HG02763 (cell line): ENCODE results near the gene PALD1.

ENCODE experiments used
- ATAC-seq: cut with Tn5 transposase; IDR thresholded peaks from one replicate; pipeline ENCODE4 v1.9.1; 2021; ENCODE audit warnings: mild to moderate bottlenecking, moderate library complexity; ENCODE audit not compliant: unreplicated experiment

Gene PALD1

DNA sequence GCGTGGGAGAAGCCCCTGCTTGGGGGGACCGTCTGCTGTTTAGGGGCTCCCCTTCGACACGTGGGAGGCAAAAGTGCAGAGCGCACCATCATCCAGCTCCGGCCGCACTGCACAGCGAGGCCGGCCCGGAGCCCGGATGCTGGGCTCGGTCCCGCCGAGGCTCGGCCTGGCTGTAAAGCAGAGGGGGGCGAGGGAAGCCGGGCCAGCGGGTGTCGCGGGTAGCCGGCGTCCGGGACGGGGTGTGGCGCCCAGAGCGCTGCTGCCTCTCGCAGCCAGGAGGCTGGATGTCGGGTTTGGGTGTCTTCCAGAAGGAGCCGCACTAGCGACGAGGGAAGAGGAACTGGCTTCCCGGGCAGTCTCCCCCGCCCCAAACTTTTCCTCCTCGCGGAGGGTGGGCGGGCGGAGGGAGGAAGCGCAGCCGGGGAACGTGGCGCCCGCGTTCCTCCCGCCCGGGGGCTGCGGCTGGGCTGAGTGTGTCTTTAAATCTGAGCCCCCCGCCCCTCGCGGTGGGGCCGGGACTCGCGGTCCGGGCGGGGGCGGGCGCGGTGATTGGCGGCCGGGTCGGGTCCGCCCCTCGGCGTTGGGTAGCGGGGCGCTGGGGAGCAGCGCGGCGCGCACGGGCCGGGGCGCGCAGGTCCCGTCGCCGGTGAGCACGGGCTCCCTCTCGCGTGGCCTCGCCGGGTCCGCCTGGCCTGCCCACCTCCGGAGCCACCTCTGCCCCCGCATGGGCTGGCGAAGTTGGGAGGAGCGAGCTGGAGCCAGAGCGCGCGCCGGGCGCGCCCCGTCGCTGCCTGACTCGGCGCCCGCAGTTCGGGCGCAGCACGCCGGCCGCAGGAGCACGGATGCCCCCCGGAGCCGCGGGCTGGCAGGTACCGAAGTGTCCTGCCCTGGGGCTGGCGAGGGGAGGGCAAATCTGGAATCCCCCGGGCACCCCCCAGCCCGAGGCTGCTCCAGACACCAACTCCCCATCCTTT lies at the start of gene PALD1:
Gene PALD1, plus strand, starts transcription at position 577 of the 974 bp plus-strand sequence. CDS start 47,185 bp downstream, outside the sequence.
- no peak for ATAC-seq

DNA sequence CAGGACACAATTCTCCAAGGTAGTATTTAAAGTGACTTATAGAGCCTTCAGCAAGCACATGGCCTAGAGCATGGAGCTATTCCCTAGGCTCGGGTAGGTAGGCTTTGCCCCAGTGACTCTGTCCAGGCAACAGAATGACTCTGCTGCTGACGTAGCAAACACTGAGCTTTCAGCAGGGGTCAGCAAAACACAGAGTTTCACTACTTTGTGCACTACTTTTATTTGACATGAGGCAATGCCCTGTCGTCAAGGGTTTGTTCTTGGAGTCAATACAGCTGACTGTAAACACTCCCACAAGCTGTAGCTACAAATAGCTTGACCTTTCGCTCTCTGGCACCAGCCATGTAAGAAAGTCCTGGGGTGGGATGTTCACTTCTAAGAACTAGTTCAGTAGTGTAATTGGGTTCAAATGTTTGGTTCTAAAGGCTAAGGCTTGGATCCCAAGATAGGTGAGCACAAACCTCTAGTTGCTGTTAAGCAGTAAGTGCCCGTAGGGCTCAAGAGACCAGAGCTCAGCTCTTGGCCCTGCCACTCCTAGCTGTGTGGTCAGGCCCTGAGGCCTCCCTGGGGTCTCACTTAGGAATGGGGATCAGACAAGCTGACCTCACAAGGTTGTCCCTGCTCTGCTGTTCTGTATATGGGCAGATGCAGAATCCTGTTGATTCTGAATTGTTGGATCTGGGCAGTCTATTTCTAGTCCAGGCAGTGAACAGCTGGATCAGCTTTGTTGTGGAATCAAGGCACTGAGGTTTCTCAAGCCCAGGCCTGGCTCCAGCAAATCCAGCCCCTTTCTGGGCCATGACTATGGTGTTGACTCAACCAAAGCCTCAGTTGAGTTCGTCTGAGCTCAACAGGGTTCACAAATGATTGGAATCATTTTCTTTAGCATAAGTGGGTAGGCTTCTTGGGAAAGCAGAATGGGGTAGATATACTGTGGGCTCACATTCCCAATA lies 47.8 kb upstream of the PALD1 start:
- no peak for ATAC-seq

DNA sequence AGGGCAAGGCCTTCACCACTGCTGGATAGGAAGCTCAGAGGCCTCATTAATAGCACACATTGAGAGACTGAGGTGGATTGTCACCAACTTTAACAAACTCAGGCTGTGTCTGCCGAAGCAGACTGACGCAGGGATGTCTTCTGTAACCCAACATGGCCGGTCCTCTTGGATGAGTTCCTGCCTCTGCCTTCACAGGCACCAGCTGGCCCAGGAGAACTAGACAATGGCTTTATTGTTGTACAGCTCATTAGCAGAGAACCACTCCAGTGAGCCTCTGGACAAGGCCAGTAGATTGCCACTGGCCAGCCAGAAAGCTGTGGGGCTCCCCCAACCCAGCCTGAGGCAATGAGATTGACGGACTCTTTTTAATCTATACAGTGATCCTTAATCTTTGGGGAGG lies 46.5 kb upstream of the PALD1 start:
- ATAC-seq = no peak

DNA sequence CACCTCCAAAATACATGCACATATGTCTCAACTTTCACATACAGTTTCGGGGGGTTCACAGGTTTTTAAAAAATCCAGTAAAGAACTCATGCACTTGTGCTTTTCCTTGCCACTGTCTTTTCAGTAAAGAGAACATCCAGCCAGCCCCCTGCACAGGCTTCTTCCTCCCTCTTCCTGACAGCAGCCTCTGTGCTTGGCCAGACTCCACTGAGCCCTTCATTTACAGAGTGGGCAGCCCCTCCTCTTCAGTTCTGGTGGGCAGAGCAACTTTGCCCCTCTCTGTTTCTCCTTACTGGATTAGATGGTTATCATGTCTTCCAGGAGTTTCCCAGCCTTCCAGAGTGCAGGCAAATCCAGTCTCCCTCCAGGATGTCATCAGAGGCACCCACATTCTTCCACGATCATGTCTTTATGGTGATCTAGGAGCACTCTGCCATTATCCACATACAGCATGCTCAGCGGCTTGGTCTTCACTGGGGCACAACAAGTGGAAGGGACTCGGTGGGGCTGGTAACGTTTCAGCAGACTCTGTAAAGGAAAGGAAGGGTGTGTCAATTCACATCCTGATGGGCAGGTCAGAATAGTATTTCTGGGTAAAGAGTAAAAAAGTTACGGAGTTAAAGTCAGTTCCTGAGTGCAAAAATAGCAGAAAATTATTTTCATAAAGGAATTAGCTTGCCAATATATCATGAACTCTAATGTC lies 45.9 kb upstream of the PALD1 start:
- ATAC-seq = no peak

DNA sequence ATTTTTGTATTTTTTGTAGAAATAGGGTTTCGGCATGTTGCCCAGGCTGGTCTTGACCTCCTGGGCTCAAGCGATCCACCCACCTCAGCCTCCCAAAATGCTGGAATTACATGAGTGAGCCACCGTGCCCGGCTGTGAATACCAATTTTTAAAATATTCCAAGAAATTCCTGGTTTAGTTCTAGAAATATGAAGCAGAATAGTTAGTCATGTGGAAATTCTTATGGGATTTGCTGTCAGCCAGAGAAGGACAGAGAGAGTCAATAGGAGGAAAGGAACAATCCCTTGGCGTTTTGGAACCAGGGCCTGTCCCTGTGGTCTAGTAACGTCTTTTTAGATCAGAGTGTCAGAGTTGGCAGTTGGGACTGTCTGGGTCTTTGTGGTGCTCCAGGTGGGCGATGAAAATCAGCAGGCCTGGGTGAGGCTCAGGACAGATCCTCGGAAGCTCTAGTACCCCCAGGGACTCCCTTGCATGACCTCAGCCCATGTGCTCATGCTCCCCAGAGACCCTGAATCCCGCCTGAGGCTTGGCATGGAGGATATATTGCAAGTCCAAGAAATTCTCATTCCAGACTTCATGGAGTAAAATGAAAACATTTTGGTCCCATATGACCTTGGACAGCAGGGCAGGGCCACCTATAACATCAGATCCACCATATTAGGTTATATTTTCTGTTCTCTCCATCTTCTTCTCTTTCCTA lies 44.8 kb upstream of the PALD1 start:
- ATAC-seq = no peak

DNA sequence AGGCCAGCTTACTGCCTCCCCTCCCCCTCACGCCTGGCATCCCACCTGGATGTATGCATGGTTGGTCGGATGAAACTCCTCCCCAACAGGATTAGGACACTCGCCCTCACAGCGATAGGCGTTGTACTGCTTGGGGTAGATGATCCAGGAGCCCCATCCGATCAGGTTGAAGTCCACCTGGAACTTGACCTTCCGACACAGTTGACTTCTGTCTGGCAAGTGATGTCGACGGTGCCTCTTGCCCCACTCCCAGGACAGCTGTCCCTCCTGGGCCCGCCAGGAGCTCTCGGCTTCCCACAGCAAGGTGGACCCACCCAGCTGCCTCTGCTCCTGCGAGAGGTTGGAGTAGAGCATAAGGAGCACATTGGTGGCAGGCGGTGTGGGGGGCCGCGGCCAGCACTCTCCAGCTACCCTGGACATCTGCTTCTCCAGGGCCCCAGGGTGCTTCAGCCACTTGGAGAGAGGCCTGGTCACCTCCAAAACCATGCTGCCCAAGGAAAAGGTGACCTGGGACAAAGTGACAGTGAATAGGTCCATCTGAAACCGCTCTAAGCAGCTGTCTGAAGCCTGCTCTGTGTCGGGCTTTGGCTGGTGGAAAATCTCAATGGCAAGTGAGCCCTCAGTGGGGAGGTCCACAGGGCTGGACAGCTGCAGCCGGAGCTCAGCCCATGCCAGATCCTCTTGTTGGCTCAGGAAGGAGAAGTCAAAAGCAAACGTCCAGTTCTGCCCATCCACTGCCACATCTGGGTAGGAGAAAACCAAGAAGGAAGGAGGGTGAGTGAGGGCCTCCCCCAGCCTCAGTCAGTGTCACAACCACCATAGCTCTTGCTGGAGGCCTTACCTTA lies 43.1 kb upstream of the PALD1 start:
- ATAC-seq = no peak

DNA sequence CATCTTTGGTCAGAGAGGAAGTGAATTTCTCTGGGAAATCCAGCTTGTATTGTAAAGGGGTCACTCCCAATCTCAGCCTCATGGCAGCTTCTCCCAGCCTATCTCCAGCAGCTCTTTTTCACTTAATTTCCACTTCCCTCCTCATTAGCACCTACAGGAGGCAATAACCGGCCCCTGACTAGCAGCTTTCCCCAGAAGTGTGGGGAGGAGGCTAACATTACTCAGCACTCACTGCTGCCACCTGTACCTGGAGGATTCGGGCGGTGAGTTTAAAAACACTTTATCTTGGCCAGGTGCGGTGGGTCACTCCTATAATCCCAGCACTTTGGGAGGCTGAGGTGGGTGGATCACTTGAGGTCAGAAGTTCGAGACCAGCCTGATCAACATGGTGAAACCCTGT lies 40.8 kb upstream of the PALD1 start:
- no peak for ATAC-seq

DNA sequence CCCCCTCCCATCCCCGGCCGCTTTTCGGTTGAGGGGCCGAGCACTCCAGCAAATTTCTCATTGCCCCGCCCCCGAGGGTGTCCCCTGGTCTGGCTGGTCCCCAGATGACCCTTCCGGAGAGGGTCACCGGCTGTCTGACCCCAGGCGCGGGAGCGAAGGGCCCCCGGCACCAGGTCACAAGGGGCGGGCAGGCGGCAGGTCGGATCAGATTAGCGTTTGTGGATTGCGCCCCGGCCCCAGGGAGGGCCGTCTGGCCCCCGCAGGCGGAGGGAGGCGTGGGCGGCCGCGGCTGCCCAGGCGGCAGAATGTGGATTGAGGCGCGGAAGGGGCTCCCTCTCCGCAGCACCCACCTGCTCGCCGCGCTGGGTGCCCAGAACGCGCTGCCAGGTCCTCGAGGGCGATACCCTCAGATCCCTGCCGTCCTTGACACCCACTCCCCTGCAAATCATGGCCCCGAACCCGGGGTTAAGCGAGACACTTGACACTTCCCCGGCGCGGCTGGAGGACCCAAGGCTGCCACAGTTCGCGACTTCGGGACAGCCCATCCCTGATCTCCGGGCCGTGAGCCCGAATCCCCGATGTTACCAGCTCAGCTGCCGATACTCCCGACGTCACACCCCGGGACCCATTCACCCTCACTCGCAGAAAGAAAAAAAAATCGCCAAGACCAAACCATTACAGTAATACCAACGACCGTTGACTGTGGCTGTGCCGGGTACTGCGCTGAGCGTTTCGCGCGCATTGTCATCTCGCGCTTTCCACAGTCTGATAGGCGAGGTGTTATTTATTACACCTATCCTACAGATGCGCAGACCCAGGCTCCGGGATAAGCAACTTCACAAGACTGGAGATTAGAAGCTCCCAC lies 38.0 kb upstream of the PALD1 start:
- ATAC-seq = no peak

DNA sequence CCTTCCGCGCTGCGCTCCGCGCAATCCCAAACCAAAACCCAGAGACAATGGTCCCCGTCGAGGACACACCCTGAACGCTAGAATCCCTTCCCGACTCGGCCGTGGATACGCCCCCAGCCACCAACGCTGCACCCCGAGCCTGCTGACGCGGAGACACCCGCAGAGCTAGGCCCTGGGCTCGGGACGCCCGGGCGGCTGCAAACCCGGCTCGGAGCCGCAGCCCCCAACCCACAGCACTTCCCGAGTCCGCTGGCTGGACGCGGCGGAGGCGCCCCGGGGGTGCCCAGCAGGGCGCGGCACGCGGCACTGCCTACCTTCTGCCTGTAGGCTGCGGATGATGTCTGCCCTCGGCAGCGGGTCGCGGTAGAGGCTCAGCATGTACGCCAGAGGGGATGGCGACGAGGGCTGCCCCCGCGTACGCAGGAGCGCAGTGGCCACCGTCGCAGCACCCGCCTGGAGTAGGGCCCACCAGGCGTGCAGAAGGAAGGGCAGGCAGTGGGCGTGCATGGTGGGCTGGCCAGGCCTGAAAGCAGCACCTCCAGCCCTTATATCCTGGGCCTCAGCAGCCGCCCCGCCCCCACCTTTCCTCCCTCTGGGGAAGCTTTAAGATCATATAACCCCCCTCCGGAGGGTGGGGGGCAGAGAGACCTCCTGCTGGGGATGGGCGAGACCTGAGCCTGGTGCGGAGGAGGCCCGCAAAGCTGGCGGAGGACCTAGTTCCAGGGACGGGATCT lies 37.2 kb upstream of the PALD1 start, which contains the start of gene NODAL:
Gene NODAL, minus strand, starts transcription at position 521 of the 734 bp plus-strand sequence. Its CDS starts 14 bp downstream, at position 507.
- ATAC-seq = no peak

DNA sequence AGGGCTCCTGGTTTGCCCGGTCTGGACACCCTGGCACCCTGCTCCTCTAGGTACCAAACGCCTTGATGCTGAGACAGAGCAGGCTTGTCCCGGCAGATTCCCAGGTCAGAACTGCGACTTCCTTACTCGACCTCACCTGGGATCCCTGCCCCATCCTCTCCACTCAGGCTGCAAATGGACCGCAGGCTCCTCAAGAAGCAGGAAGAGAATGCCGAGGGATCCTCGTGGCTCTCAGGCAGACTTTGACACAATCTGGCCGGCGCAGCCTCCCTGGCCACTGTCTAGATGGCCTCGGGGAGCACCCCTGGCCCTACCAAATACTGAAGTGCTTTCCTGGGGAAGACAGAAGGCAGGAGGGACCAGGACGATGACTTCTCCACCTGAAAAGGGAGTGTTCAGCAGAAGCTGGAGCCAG lies 36.7 kb upstream of the PALD1 start:
- ATAC-seq = no peak

DNA sequence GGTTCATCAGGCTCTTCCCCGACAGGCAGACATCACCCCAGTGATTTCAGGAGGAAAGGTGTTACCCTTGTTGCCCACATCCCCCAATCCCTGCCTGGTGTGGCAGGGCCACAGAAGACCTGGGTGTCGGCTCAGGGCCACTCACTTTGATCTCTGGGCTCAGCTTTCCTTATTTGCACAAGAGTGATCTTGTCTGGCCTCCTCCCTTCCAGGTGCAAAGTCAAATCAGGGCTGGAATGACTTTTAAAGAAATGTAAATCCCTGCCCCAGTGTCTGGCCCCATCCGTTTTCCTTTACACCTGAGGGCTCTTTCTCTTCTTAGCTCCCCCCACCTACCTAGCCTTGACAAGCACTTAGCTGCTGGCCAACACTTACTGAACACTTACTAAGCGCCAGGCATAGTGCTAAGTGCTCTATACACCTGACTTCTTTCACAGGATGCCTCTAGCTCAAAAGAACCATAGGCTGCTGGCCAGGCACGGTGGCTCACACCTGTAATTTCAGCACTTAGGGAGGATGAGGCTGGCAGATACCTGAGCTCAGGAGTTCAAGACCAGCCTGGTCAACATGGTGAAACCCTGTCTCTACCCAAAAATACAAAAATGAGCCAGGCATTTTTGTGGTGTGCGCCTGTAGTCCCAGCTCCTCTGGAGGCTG lies 36.1 kb upstream of the PALD1 start:
- no peak for ATAC-seq

DNA sequence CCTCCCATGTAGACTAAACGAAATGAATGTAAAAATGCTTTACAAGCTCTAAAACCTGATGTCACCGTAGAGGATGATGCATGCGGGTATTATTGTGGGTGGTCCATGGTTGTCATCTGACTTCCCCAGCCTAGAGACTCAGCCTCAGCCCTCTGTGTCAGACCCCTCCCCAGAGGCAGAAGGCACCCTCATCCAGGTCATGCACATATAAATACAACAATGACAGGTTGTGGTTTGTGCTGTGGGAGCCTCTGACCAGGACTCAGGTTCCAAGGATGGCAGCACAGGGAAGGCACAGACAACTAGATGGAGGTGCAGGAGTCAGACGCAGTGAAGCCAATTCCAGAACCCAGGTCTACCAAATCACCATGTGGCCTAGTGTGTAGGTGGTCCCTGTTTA lies 33.8 kb upstream of the PALD1 start:
- ATAC-seq = no peak

DNA sequence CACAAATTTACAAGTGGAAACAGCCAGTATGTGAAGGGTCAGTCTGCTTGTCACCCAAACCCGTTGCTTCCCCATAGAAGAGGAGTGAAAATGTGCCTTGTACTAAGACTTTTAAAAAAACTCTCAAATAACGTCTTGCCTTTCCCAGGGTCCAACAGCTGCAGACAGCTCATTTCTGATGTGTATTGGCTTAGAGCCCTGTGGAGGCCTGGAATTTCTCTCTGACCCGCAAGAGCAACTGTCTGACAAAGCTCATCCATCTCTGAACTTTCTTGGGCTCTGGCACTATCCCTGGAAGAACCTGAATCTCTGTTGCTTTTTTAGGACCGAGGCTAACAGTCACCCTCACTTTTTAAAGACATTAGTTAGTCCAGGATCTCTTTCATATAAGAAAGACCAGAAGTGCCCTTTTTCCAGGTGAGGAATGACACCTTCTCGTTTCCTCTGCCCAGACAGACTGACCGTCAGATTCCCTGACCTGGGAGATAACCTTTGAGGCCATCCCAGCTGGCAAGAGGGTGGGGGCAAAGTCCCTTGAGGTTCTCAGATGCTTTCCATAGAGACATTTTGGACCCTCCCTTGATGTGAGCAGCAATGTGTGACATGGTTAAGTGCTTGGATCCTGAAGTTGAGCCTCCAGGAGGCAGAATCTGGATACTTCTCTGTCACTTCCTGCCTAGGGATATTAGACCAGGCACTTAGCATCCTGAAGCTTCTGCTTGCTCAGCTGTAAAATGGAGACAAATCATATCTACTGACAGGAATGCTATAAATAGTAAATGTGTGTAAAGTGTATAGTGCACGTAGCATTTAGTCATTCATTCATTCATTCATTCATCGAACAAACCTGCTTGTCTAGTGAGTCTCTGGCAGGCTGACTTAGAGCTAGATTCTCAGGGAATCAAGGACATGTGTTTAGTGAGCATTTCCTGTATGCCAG lies 32.6 kb upstream of the PALD1 start:
- ATAC-seq = no peak

DNA sequence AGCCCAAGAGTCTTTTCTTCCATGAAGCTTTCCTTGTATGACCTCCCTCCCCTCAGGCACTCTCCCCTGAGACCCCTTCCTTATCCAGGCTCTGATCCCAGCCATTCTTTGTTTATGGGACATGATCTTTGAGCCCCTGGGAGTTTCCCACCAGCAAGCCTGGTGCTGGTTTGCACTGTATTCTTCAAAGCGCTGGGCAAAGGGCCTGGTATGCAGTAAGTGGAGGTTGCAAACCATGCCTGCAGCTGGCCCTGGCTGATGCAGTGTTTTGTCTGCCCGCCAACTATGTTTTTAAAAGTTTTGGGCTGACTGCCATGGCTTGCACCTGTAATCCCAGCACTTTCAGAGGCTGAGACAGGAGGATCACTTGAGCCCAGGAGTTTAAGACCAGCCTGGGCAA lies 30.3 kb upstream of the PALD1 start:
- no peak for ATAC-seq

DNA sequence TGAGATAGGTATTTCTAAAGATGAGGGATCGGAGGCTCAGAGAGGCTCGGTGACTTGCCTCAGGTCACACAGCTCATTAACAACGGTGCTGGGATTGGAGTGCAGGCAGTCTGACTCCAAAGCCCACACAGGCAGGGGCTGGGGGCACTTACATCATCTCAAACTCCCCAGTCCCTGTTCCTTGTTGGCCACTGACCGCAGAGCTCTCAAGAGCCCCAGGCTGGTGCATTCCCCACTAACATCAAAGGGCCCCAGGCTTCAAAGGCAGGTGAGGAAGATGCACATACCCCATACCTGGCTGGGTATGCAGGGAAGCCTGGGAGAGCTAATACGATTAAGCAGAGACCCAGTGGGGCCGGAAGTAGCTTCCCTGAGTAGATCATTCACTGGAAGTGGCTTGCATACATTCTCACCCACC lies 23.3 kb upstream of the PALD1 start:
- no peak for ATAC-seq

DNA sequence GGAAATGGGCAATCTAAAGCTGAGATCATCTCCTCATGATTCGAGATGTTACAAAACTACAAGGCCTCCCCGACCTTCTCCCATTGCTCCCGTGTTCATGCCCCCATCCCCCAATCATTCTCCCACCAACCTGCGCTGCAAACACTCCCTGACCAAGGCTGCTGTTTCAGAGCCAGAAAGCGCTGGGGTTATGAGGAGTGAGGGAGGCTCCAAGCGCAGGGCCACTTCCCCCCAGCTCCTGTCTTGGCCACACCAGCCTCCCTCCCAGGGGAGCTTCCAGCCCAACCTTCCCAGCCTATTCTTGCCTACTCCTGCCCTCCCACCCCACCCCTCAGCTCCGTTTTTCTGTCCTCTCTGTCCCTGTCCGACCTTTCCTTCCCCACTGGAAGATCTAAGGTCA lies 22.4 kb upstream of the PALD1 start:
- ATAC-seq = no peak
